Panc1 (cell line): ENCODE data around the gene SCGB3A1. TPM values are rescaled to one million over a fixed set of nuclear protein-coding genes. Genes with fewer than 3 reads are reported as not detected.

ENCODE experiments used
- ATAC-seq: fragments of 200-7000 bp; cut with Tn5 transposase; 2 replicates; pipeline ENCODE4 v1.9.1; 2020; ENCODE audit warnings: mild to moderate bottlenecking, moderate library complexity
- BruUV-seq: library from RNA; stranded (reverse); fragments of 400-500 nt; replicated peaks from 2 replicates; lab custom pipeline; 2021; lab: Mats Ljungman, UMichigan
- CTCF ChIA-PET: fragments of 300-600 bp; sonication (Branson Sonifier 250); formaldehyde crosslinking; loops from one replicate; lab custom pipeline; 2022; ENCODE audit warnings: antibody characterized with exemption; lab: Charles Lee
- POLR2A ChIA-PET: fragments of 300-600 bp; sonication (Branson Sonifier 250); formaldehyde crosslinking; loops from one replicate; lab custom pipeline; 2022; ENCODE audit warnings: antibody characterized with exemption; lab: Charles Lee
- DNase-seq: peaks from one replicate; pipeline ENCODE4 v3.0.0-alpha.2; 2010; ENCODE audit warnings: low read depth, low spot score
- H3K27ac ChIP-seq: 2 replicates; pipeline ENCODE4 v1.5.1; 2011; ENCODE audit warnings: mild to moderate bottlenecking, low read length, inconsistent platforms
- H3K27me3 ChIP-seq: fragments of 200-500 bp; sonication (Bioruptor generic); 2 replicates; pipeline ENCODE4 v1.6.0; 2014; ENCODE audit warnings: low read length, inconsistent platforms; ENCODE audit not compliant: control insufficient read depth, insufficient read depth
- H3K36me3 ChIP-seq: fragments of 200-500 bp; sonication (Bioruptor generic); 2 replicates; pipeline ENCODE4 v1.5.1; 2014; ENCODE audit warnings: inconsistent platforms, mild to moderate bottlenecking, low read length, moderate library complexity; ENCODE audit not compliant: control insufficient read depth, insufficient read depth
- H3K4me1 ChIP-seq: 2 replicates; pipeline ENCODE4 v1.5.1; 2011; ENCODE audit warnings: inconsistent platforms, mild to moderate bottlenecking, low read length, moderate library complexity; ENCODE audit not compliant: control insufficient read depth, insufficient read depth
- H3K4me3 ChIP-seq, 2 experiments: 2 replicates each; pipeline ENCODE4 v1.5.1; 2011 to 2012; ENCODE audit warnings: low read depth in 2 of 2, low read length in 2 of 2, mild to moderate bottlenecking in 2 of 2, inconsistent platforms in 1 of 2, moderate library complexity in 1 of 2
- H3K9me3 ChIP-seq: fragments of 200-500 bp; sonication (Bioruptor generic); 2 replicates; pipeline ENCODE4 v1.5.1; 2014; ENCODE audit warnings: low read depth, mild to moderate bottlenecking, inconsistent platforms, low read length, moderate library complexity; ENCODE audit not compliant: control insufficient read depth, insufficient read depth
- CTCF ChIP-seq: fragments of 450-650 bp; IDR thresholded peaks from 2 replicates; pipeline ENCODE4 v1.5.1; 2017; ENCODE audit warnings: mild to moderate bottlenecking
- POLR2AphosphoS5 ChIP-seq: IDR thresholded peaks from 2 replicates; pipeline ENCODE4 v1.6.1; 2012; ENCODE audit warnings: mild to moderate bottlenecking, low read depth, low read length, moderate library complexity
- REST ChIP-seq, 2 experiments: IDR thresholded peaks; 2 replicates each; pipeline ENCODE4 v1.6.1; 2011 to 2012; ENCODE audit warnings: low read depth in 2 of 2, control low read depth in 1 of 2, low read length in 1 of 2, mild to moderate bottlenecking in 1 of 2, moderate library complexity in 1 of 2; ENCODE audit not compliant: insufficient read depth in 1 of 2
- SIN3A ChIP-seq: IDR thresholded peaks from 2 replicates; pipeline ENCODE4 v1.6.1; 2012; ENCODE audit warnings: low read depth, mild to moderate bottlenecking, low read length, moderate library complexity, borderline replicate concordance; ENCODE audit not compliant: insufficient read depth
- TCF7L2 ChIP-seq: IDR thresholded peaks from 2 replicates; pipeline ENCODE4 v1.6.1; 2011; ENCODE audit warnings: mild to moderate bottlenecking, low read depth, low read length, inconsistent platforms
- in situ Hi-C: cut with HindIII; loops from 2 replicates; pipeline ENCODE4 v1.10.0; 2016; ENCODE audit warnings: low sequenced_read_pairs, low pct_unique_long_range_greater_than_20kb
- intact Hi-C: fragments of 100-400 bp; cut with micrococcal nuclease; formaldehyde crosslinking; loops from one replicate; pipeline ENCODE4 v1.10.0; 2022; ENCODE audit not compliant: unreplicated experiment
- total RNA-seq: library from RNA; stranded (reverse); gene quantifications from one replicate; pipeline ENCODE4 v1.2.1, GENCODE V29; 2021; ENCODE audit not compliant: unreplicated experiment

Gene SCGB3A1
- total RNA-seq, 1 experiment from 2014 or later, result not detected

DNA sequence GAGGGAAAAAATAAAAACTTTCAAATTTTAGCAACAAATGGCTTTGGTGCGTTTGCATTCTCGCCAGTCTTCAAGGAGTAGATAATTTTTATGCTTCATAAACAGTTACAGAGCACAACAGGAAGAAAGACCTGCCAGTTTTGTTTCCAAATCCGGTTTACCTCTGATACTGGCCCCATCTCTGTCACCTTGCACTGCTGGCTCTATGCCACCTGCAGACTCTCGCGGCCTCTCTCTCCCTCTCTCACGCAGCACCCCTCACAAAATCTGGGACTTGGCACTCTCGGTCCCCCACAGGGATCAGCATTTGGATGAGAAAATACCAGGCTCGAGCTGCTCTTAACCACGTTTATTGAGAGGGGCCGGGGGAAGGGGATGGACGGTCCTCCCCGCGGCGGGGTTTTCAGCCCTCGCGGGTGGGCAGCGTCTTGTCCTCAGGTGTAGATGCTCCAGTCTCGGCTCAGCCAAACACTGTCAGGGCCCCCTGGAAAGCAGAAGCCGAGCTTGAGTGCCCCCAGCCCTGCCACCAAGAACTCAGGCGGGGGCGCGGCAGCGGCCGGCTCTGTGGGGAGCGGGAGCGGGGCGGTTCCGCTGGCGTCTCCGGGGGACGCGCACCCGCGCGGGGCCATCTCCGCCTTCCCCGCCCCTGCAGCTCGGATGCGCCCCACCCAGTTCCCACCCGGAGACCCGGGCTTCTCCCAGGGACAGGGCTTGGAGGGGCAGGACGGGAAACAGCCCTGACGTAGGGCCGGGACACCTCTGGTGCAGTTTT lies 1.3 kb downstream of the SCGB3A1 start:
- in situ Hi-C loops, result no loop called here
- POLR2A ChIA-PET, result no interaction called here
- no TSS peak for BruUV-seq
- ATAC-seq, result no peak
- Histone ChIP-seq H3K27ac (no peak overlapping the region), H3K4me3 (peak overlapping the region; percentile 9 to 25; a peak in 2 of 4 replicates), H3K9me3 (no peaks in the 10 kb centered on the region), H3K36me3 (no peaks in the 10 kb centered on the region), H3K4me1 (no peaks in the 10 kb centered on the region), H3K27me3 (peaks cover 2% of the 10 kb centered on the region)
- no peak for DNase-seq
- TF ChIP-seq REST (IDR thresholded peaks at IDR 0.05; ENCODE audit: insufficient read depth in 1 of 2, low read depth in 2 of 2, low read length in 1 of 2), result no peak
- no peak for TF ChIP-seq TCF7L2
- TF ChIP-seq POLR2AphosphoS5, result no peak
- TF ChIP-seq SIN3A, result no peak
- TF ChIP-seq CTCF, result no peak
- CTCF ChIA-PET, result no interaction called here
- intact Hi-C loops, result no loop called here

- intact Hi-C loops, result no loop called here
- in situ Hi-C loops, result no loop called here
- POLR2A ChIA-PET, result interaction anchor here (0.6 kb wide), 1 partner anchor 523 kb away, joined by 3 read pairs; no protein-coding TSS in a partner anchor
Observed at GRCh38 chr5:180586870-180587269, 4.4 kb downstream of the SCGB3A1 start.

More at GRCh38 chr5:180586870-180587269, 4.4 kb downstream of the SCGB3A1 start:
- Histone ChIP-seq H3K4me1 (no peaks in the 10 kb centered on the region), H3K36me3 (no peaks in the 10 kb centered on the region), H3K27me3 (peaks cover 2% of the 10 kb centered on the region), H3K4me3 (no peak overlapping the region), H3K27ac (no peak overlapping the region), H3K9me3 (no peaks in the 10 kb centered on the region)
- CTCF ChIA-PET, result no interaction called here
- BruUV-seq, result no TSS peak
- TF ChIP-seq TCF7L2 (no peak), SIN3A (no peak), CTCF (no peak), POLR2AphosphoS5 (no peak), REST (IDR thresholded peaks at IDR 0.05; ENCODE audit: insufficient read depth in 1 of 2, low read depth in 2 of 2, low read length in 1 of 2) (no peak)
- DNase-seq (no peak), ATAC-seq (no peak)
